Measurements from ENCODE around the gene PGGT1B.
"Not testable (repeated sequence)": the region's sequence is repeated elsewhere in the genome, so short reads cannot be mapped to it uniquely, and the experiment has no call there.

Gene PGGT1B

DNA sequence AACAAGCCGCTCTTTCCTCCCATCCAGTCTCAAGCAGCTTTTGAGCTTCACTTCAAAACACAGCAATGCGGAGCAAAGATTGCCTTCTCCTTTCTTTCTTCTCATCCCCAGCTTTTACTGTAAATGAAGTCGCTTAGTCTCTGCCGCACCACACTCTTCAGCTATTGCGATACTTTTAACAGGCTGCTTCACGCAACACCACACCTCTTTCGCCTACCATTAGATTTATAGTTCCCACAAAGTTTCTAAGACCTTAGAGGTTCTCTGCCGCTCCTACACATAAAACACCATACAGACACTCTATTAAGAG is 711 bp downstream of the PGGT1B start:
- DNase-seq = no peak

DNA sequence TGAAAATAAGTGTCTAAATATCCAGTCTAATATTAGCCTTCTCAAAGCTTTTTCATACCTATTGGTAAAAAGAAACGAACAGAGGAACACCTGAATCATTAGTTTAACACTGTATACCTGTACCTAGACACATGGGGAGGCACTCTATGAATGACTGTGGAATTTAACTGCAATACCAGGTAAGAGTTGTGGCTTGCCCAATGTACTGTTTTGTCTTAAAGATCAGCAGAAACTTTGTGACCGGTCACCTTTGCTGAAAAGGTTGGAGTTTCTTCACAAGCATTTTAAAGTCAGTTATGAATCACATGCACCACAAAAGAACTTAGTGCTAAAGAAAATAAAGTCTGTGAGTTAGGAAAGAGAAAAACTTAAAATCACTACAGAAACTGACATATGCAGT is 2.4 kb downstream of the PGGT1B start:
- DNase-seq = no peak

- no peak for DNase-seq
These were observed 4.7 kb downstream of the PGGT1B start for GRCh38 chr5:115257981-115258380.

DNA sequence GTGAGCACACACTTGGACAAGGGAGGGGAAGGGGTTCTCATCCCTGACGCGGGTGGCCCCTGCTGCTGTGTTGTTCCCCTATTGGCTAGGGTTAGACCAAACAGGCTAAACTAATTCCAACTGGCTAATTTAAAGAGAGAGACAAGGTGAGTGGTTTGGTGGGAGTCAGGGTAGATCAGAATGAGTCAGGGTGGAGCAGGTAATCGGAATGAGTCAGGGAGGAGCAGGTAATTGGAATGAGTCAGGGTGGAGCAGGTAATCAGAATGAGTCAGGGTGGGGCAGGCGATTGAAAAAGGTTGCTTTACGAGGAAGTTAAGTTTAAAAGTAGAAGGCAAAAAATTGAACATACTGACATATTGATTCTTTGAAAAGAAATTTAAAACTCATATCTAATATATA is 13.3 kb downstream of the PGGT1B start:
- not testable (repeated sequence) for DNase-seq

- peak; percentile 7 for DNase-seq
These were observed 16.2 kb downstream of the PGGT1B start for GRCh38 chr5:115246361-115246991.

GRCh38 chr5:115243412-115243811 is 19.3 kb downstream of the PGGT1B start:
- DNase-seq = no peak

- no peak for DNase-seq
These were observed 20.6 kb downstream of the PGGT1B start for GRCh38 chr5:115241881-115242642.

- no peak for DNase-seq
These were observed 25.6 kb downstream of the PGGT1B start for GRCh38 chr5:115237066-115237465.

DNA sequence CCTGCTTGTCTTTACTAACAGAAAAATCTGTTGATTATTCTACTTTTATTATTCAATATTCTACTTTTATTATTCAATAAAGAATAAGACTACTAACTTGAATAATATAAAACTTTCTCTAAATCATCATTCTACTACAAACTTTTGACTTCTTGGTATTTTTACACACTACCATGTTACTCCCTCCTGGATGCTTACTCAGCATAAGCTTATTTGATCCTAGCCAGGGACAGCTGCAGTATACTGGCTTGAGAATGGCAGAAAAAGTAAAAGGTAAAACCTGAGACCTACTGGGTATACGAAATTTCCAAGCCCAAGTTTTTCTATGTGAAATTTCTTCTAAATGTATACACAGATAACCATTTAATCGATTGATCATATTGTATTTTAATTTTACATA is 26.1 kb downstream of the PGGT1B start:
- no peak for DNase-seq

DNA sequence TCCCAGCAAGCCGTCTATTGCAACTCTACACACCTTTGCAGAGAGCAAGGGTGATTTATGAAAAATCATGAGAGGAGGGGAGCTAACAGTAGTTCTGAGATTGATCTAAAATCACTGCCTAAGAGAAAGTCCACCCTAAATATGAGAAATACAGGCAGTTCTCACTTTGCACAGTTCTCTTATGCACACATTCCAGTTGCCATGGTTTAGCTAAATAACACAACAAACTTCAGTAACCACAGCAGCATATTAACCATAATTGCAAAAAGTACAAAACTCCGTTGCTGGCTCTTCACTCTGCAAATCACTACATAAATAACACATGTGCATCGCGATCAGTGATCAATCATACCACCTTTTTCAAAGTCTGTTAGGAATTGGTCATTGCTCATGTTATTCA is 31.1 kb downstream of the PGGT1B start:
- DNase-seq = no peak

DNA sequence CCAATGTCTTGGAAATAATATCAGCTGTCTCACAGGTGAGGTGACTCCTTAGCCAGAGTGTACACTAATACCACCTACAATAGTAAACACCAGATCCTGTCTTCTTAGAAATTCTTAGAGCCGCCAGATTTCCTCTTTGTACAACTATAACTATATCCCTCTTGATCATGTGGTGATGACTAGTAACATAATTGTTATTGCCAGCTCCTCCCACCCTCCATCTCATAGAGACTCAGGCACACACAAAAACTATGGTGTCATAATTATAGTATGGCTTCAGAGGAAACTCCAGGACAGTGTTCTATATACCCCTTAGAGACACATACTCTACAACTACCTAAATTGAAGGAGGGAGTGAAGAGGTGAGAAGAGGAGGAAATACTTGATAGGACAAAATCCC is 33.1 kb downstream of the PGGT1B start:
- no peak for DNase-seq

GRCh38 chr5:115227281-115227680 is 35.4 kb downstream of the PGGT1B start:
- DNase-seq = no peak

DNA sequence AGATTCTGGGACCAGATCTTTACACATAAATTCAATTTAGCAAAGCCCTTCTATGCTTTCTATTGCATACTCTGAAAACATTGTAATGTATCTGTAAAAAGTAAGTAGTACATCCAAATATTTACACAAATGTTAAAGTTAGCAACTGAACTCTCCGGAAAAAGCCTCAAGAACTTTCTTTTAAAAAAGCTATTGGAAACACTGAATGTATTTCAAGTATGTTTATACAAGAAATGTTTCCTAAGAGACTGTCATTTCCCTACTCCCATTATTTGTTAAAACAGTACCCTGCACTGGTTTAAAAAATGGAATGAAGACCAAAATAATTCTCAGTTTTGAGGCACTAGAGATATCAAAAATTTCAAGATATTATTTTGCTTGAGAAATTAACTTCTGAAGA is 48.1 kb downstream of the PGGT1B start:
- DNase-seq = no peak

DNA sequence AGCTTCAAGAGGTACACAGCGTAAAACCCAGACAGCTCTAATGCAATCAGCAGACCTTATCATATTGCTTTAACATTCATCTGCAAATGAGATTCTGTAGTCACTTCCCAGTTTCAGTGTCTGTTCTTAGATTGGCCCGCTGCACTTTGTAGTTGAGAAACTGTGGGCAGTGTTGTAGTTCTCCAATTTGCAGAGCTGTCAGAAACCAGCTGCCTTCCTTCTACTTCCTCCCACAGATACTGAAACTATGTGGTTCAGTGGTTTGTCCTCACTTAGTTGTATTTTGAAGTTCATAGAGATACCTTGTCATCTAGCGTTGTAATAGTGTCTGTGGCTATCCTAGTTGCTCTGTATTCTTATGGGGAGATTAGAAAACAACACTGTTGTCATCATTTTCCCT is 53.4 kb downstream of the PGGT1B start:
- no peak for DNase-seq

DNA sequence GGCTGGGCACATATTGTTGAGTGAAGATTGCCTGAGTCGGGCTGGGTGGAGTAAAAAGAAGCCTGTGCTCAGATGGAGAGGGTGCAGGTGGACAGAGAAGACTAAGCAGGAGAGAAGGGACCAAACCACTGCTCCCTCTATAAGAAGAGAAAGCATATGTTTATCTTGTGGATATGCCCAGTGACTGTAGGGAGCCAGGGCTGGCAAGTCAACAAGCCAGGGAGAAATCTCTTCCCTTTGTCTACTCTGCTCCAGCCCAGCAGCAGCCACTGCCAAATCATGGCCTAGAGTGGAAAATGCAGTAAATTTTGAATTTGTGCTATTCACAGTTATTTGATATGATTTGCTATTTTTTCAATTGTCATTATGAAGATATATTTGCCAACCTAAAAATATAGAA is 59.7 kb downstream of the PGGT1B start:
- DNase-seq = no peak

GRCh38 chr5:115196161-115196560 is 66.5 kb downstream of the PGGT1B start:
- DNase-seq = no peak

GRCh38 chr5:115194676-115195075 is 68.0 kb downstream of the PGGT1B start:
- DNase-seq = no peak

DNA sequence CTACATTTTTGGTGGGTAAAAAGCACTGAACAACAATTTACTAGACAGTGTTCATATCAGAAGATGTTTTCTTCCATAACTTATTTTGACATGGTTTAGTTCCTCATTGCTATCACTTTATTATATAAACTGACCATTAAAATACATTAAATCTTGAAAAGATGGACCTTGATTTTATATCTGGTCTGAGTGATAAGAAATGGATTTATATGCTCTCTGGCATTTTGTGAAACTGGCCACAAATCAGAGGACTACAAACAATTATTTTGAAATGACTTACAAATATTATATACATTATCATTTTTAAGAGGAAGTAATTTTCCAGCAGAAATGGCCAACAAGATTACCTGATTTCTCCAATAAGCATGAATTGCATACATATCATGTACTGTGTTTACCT is 69.4 kb downstream of the PGGT1B start:
- no peak for DNase-seq

GRCh38 chr5:115192098-115192497 is 70.6 kb downstream of the PGGT1B start:
- no peak for DNase-seq

GRCh38 chr5:115191474-115192031 is 71.1 kb downstream of the PGGT1B start:
- no peak for DNase-seq

GRCh38 chr5:115190388-115190787 is 72.3 kb downstream of the PGGT1B start:
- DNase-seq = no peak

GRCh38 chr5:115189866-115190265 is 72.8 kb downstream of the PGGT1B start:
- DNase-seq = no peak

- no peak for DNase-seq
These were observed 75.9 kb downstream of the PGGT1B start for GRCh38 chr5:115186794-115187193.

DNA sequence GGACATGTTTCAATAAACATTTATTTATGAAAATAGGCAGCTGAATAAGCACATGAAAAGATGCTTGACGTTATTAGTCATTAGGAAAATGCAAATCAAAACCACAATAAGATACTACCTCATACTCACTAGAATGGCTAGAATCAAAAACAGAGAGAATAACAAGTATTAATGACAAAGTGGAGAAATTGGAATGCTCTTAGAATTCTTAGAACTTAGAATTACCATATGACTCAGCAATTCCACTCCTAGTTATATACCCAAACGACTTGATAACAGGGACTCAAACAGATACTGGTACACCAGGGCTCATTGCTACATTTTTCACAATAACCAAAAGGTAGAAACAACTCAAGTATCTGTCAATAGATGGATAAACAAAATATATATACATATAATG is 77.9 kb downstream of the PGGT1B start:
- no peak for DNase-seq
